ENCODE data around the gene RNF115. TPM values are rescaled to one million over a fixed set of nuclear protein-coding genes. Genes with fewer than 3 reads are reported as not detected.
"Not testable (repeated sequence)": the region's sequence is repeated elsewhere in the genome, so short reads cannot be mapped to it uniquely, and the experiment has no call there.

The RNF115 gene
- total and polyA plus RNA-seq, 8 donors = 4.9 to 8.1 (median 5.9) TPM

GRCh38 chr1:145777357-145778145, 46.3 kb downstream of the RNF115 start:
- Histone ChIP-seq H3K4me1 (peaks cover 9 to 21% (median 13%) of the 10 kb centered on the region in 3 donors), H3K27ac (no peak overlapping the region), H3K36me3 (no peaks in the 10 kb centered on the region), H3K27me3 (no peaks in the 10 kb centered on the region), H3K9me3 (no peaks in the 10 kb centered on the region), H3K4me3 (no peak overlapping the region)
- no peak for DNase-seq
- WGBS, 2 donors = 61 to 65% methylated on average over 1 of the region's 1 CpG
- TF ChIP-seq CTCF (IDR thresholded peaks at IDR 0.05) = no peak
- intact Hi-C loops (cut with DNase I) = no loop called here
- no peak for FAIRE-seq
- ATAC-seq = peak in 2 of 4 donors; percentile 37 to 42

- WGBS, 2 donors = 38 to 49% methylated on average over 1 of the region's 1 CpG
- H3K36me3 ChIP-seq = no peaks in the 10 kb centered on the region
- peak overlapping the region in 3 of 4 donors; percentile 13 to 25 (median 22) for H3K27ac ChIP-seq
- H3K9me3 ChIP-seq = no peaks in the 10 kb centered on the region
- H3K27me3 ChIP-seq = no peaks in the 10 kb centered on the region
- TF ChIP-seq CTCF (IDR thresholded peaks at IDR 0.05) = no peak
- peaks cover 6 to 21% (median 9%) of the 10 kb centered on the region in 3 donors for H3K4me1 ChIP-seq
- ATAC-seq = peak; percentile 20 to 59 (median 34)
- no peak overlapping the region for H3K4me3 ChIP-seq
- DNase-seq = no peak
- FAIRE-seq = no peak
- intact Hi-C loops (cut with DNase I) = no loop called here
Observed at GRCh38 chr1:145773423-145773822, 50.5 kb downstream of the RNF115 start.

GRCh38 chr1:145771056-145771455, 52.8 kb downstream of the RNF115 start:
- 96 to 100% methylated on average over 1 of the region's 1 CpG for WGBS, 2 donors
- ATAC-seq (no peak), DNase-seq (no peak), FAIRE-seq (no peak)
- Histone ChIP-seq H3K4me1 (peaks cover 0 to 12% (median 0%) of the 10 kb centered on the region in 3 donors), H3K27me3 (no peaks in the 10 kb centered on the region), H3K36me3 (no peaks in the 10 kb centered on the region), H3K4me3 (no peak overlapping the region), H3K9me3 (no peaks in the 10 kb centered on the region), H3K27ac (no peak overlapping the region)
- intact Hi-C loops (cut with DNase I) = no loop called here
- TF ChIP-seq CTCF (IDR thresholded peaks at IDR 0.05) = no peak

GRCh38 chr1:145768004-145768403, 55.9 kb downstream of the RNF115 start:
- H3K27ac ChIP-seq; DNase-seq; H3K9me3 ChIP-seq; H3K27me3 ChIP-seq; ATAC-seq; FAIRE-seq; intact Hi-C loops (cut with DNase I); H3K4me1 ChIP-seq; H3K4me3 ChIP-seq; H3K36me3 ChIP-seq: not testable (repeated sequence)
- WGBS, 2 donors = 96 to 100% methylated on average over 9 to 10 of the region's 10 CpGs

GRCh38 chr1:145766926-145767325, 57.0 kb downstream of the RNF115 start:
- ATAC-seq; H3K36me3 ChIP-seq; H3K27ac ChIP-seq; H3K4me3 ChIP-seq; H3K27me3 ChIP-seq; H3K9me3 ChIP-seq; intact Hi-C loops (cut with DNase I); H3K4me1 ChIP-seq; FAIRE-seq: not testable (repeated sequence)
- WGBS, 2 donors = 95 to 98% methylated on average over 22 to 29 of the region's 29 CpGs
- DNase-seq = peak in 1 of 6 donors; percentile 55

- H3K4me1 ChIP-seq; intact Hi-C loops (cut with DNase I); ATAC-seq; FAIRE-seq; H3K9me3 ChIP-seq; DNase-seq; H3K4me3 ChIP-seq; H3K36me3 ChIP-seq; H3K27ac ChIP-seq; H3K27me3 ChIP-seq: not testable (repeated sequence)
- WGBS, 2 donors = 95 to 100% methylated on average over 3 to 4 of the region's 5 CpGs
Observed at GRCh38 chr1:145765585-145766360, 58.1 kb downstream of the RNF115 start.

GRCh38 chr1:145765127-145765526, 58.8 kb downstream of the RNF115 start:
- H3K9me3 ChIP-seq; ATAC-seq; H3K4me3 ChIP-seq; intact Hi-C loops (cut with DNase I); H3K27ac ChIP-seq; H3K4me1 ChIP-seq; DNase-seq; H3K36me3 ChIP-seq; H3K27me3 ChIP-seq; FAIRE-seq: not testable (repeated sequence)
- 24 to 40% methylated on average over 2 of the region's 3 CpGs for WGBS, 2 donors

GRCh38 chr1:145764231-145764940, 59.5 kb downstream of the RNF115 start:
- H3K9me3 ChIP-seq; H3K36me3 ChIP-seq; H3K27ac ChIP-seq; FAIRE-seq; H3K4me3 ChIP-seq; intact Hi-C loops (cut with DNase I); H3K27me3 ChIP-seq; H3K4me1 ChIP-seq; ATAC-seq: not testable (repeated sequence)
- DNase-seq = peak in 1 of 6 donors; percentile 65
- WGBS, 2 donors = 96% methylated on average over 38 to 52 of the region's 52 CpGs

Measured in pancreas (tissue), 10 donors.